Fibroblast of skin of scalp (primary cell): ENCODE results near the gene SERTAD2.

Source experiments
- DNase-seq: peaks from one replicate; pipeline ENCODE4 v3.0.0-alpha.2; 2013

The SERTAD2 gene

DNA sequence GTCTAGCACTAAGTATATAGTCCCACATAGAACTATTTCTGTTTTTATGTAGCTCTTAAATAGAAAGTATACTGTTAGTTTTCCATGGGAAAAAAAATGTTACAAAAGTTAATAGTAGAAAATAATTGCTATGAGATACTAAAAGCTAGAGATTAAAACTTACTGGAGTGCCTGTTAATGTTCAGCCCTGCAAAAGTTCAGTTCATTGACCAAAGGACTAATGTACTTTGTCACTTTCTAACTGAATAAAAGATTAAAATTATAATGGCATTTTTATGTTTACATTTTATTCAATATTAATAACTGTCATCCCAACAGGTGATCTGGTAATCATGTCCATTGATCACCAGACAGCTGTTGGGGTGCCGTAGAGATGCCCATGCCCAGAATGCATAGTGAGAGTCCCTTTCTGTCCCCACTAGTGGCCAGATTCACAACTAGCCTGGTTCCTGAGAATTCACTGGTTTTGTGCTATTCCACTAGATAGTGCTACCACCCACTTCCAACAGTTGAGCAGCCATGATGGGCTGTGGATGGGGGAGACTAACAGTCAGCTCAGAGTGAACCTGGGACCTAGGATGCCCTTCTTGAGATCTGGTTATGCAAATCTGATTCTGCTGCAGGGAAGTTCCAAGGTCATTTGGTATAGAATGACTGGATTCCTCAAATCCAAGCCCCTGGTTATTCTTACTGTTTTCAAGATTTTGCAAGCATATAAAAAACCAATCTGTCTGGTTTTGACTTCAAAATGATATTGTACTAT lies 71.8 kb downstream of the SERTAD2 start:
- no peak for DNase-seq
